Brain pericyte (primary cell): ENCODE results near the gene ANKRD13D.

Experiments
- DNase-seq: peaks from one replicate; pipeline ENCODE4 v3.0.0-alpha.2; 2012; ENCODE audit warnings: low read depth, low spot score

Gene ANKRD13D

GRCh38 chr11:67285541-67286498 lies 3.3 kb upstream of the ANKRD13D start:
- no peak for DNase-seq

DNA sequence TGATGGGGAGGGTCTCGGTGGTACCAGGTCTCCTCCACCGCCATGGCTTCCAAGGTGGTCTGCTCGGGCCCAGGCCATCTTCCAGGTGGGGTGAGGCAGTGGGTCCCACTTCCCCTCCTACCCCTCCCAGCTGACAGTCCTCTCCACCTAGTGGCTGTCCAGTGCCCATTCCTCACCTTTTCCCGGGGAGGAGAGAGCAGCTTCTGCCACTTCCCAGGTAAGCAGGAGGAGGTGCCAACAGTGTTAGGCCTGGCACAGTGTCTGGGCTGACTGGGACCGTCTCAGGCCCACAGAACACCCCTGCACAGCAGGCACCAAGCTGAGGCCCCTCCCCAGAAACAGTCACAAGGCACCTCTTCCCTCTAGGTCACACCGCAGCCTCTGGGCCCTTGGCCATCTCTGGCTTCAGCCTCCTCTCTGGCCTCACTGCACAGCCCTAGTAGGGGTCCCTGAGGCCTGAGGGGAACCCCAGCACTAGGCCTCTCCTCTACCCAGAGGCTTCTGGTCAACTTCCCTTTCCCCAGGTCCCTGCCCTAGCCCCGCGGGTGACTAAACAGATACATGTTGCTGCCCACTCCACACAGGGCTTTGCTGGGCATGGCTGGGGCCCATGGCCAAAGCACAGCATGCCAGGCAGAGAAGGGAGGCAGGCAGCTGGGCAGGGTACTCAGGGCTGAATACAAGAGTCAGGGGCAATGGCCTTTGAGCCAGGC lies 2.3 kb upstream of the ANKRD13D start:
- DNase-seq, result no peak

DNA sequence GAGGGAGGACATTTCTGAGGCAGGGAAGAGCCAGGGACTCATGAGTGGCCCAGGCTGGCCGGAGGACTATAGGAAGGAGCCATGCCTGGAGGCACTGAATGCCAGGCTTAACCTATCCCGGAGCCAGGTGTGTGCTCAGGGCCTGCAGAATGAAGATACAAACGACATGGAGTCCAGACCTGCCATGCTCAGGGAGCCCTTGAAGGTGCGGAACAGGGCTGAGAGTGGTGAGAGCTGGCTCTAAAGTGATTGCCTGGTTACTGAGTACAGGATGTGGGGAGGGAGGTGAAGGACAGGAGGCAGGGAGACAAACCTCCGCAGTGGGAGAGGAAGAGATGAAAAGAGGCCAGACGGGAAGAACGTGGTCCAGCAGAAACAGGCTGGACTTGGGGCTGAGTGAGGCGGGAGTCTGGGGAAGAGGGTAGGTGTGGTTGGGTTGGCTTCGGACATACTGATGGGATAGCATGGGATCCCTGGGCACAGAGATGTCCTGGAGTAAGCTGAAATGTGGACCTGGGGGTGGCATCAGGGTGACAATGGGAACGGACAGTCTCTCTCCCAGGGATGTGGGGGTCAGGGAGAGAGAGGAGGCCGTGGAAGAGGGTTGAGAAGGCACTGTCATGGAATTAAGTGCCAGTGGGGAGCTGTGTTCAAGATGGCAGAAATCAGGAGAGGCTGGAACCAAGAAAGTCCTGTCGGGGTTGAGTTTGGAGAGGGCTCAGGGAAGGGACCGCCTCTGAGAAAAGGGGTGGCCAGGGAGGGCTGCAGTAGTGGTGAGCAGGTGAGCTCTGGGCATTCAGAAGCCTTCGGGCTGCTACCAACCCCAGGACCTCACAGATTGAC lies 1.5 kb upstream of the ANKRD13D start:
- DNase-seq, result no peak

GRCh38 chr11:67288198-67288451 lies 978 bp upstream of the ANKRD13D start:
- no peak for DNase-seq

GRCh38 chr11:67288452-67289225 lies 464 bp upstream of the ANKRD13D start:
- peak; percentile 58 for DNase-seq

DNA sequence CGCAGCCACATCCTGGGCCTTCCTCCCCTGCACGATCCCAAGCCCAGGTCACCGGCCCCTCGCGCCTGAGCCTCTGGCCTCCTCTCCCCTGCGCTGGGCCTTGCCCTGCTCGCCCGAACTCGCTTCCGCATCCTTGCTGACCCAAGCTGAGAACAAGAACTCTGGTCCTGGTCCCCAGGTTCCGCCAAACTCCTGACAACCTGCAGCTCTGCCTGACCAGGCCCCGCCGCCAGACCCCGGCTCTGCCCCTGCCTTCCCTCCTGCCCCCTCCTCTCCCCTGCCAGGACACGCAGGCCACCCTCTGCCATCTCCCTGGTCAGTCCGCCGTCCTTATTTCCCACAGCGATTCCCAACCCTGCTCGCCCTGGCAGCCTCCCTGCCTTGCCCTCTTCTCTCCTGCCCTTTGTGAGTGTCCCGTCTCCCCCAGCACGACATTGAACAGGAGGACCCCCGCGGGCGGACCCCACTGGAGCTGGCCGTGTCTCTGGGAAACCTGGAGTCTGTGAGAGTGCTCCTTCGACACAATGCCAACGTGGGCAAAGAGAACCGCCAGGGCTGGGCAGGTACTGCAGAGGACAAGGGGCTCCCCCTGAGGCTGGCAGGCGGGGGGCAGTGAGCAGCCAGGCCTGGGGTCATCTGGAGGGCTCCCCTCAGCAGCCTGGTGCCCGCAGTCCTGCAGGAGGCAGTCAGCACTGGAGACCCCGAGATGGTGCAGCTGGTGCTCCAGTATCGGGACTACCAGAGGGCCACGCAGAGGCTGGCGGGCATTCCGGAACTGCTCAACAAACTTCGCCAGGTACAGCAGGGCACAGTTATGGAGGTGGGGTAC lies 762 bp downstream of the ANKRD13D start:
- no peak for DNase-seq

DNA sequence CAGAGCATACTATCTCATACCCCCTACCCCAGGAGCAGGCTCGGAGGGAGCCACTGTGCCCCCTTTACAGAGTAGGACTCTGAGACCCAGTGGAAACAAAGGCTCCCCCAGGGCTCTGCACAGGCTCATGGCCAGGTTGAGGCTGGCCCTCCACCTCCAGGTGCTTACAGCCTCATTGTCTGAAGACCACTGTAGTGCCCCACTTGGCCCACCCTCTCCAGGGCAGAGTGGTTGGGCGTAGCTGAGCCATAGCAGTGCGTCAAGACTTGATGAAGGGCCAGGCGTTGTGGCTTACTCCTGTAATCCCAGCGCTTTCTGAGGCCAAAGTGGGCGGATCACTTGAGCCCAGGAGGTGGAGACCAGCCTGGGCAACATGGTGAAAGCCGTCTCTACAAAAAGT lies 1.7 kb downstream of the ANKRD13D start:
- no peak for DNase-seq

DNA sequence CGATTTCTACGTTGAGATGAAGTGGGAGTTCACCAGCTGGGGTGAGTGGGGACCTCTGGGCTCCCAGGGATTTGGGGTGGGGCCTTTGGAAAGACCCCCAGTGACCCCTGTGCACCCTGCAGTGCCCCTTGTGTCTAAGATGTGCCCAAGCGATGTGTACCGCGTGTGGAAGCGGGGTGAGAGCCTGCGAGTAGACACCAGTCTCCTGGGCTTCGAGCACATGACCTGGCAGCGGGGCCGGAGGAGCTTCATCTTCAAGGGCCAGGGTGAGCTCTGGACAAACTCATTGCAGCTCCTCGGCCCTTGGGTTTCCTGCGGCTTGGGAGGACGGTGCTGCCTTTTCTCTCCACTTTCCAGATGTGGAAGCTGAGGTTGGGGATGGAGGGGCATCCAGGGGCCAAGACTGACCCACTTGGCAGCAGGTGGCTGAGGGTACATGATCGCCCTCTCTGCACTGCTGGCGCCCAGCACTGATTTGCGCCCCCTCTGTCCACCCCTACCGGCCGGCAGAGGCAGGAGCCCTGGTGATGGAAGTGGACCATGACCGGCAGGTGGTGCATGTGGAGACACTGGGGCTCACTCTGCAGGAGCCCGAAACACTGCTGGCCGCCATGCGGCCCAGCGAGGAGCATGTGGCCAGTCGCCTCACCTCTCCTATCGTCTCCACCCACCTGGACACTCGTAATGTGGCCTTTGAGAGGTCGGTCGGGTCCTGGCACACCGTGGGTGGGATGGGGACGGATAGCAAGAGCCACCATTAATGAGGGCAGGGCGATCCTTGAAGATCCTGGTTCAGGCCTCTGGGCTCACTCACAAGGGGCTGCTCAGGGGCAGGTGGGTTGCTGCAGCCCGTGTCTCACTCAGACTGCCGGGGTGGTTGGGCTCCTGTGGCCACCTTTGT lies 2.6 kb downstream of the ANKRD13D start:
- no peak for DNase-seq

- DNase-seq, result no peak
Measured at GRCh38 chr11:67292671-67293070, 3.6 kb downstream of the ANKRD13D start.

GRCh38 chr11:67293090-67293489 lies 4.0 kb downstream of the ANKRD13D start:
- DNase-seq, result no peak

DNA sequence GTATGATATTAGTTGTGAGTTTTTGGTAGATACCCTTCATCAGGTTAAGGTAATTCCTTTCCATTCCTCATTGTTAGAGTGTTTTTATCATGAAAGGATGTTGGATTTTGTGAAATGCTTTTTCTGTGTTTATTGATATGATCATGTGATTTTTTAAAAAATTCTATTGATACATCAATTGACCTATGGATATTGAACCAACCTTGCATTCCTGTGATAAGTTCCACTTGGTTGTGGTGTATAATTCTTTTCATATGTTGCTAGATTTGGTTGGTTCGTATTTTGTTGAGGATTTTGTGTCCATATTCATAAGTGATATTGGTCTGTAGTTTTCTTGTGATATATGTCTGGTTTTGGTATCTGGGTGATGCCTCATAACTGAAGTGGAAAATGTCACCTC lies 6.7 kb downstream of the ANKRD13D start:
- DNase-seq, result no peak

GRCh38 chr11:67298786-67299185 lies 9.7 kb downstream of the ANKRD13D start:
- no peak for DNase-seq

DNA sequence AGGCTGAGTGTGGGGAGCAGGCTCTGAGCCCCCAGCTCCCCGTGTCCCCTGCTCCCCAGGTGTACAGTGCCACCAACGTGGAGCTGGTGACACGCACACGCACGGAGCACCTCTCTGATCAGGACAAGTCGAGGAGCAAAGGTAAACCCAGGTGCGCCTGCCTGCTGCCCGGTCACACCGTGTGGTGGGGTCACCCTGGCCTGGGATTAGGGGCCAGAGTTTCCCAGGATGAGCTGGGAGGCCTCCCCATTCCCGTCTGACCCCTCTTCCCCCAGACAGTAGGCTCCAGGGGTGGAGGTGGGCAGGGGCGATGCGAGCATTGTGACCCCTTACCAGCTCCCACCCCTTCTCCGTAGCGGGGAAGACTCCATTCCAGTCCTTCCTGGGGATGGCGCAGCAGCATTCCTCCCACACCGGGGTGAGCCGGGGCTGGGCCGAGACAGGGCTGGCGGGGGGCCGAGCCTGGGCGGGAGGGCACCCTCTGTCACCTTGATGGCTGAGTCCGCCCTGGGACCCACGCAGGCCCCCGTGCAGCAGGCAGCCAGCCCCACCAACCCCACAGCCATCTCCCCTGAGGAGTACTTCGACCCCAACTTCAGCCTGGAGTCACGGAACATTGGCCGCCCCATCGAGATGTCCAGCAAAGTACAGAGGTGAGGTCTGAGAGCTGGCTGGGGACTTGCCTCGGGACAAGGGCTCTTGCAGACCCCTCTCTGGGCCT lies 10.5 kb downstream of the ANKRD13D start:
- DNase-seq, result no peak

DNA sequence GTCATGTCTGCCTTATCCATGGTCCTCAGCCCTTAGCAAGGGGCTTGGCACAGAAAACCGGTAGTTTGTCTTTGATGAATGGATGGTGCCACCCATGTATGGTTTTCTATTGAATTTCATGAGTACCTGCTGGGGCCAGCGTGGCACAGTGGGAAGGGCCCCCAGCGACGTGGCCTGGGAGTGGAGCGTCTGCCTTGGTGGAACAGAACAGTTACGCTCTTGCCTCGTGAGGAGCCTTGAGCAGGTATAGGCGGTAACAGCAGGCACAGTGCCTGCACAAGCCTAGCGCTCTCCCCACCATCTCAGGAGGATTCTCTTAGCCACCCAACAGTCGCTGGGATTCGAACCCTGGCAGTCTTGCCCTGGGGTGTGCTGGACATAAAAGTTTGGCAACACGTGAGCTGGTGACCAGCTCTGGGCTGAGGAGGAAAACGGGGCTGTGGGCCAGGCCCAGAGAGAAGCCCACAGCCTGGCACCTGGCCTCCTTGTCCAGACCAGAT lies 11.2 kb downstream of the ANKRD13D start:
- DNase-seq, result no peak

DNA sequence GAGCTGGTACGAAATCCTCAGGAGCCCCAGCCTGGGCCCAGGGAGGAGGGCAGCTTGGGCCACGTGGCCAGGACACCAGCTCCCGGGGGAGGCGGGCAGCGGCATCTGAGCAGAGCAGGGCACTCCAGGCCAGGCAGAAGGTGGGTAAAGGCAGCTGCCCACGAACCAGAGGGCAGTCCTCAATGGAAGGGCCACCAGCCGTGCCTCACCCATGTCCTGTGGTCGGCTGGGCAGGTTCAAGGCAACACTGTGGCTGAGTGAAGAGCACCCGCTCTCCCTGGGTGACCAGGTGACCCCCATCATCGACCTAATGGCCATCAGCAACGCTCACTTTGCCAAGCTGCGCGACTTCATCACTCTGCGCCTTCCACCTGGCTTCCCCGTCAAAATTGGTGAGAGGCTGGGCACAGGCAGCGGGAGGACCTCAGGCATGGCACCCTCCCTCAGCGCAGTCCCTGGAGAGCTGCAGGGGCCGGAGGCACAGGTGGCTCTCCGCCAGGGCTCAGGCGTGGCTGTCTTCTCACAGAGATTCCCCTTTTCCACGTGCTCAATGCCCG lies 11.7 kb downstream of the ANKRD13D start:
- DNase-seq, result no peak

DNA sequence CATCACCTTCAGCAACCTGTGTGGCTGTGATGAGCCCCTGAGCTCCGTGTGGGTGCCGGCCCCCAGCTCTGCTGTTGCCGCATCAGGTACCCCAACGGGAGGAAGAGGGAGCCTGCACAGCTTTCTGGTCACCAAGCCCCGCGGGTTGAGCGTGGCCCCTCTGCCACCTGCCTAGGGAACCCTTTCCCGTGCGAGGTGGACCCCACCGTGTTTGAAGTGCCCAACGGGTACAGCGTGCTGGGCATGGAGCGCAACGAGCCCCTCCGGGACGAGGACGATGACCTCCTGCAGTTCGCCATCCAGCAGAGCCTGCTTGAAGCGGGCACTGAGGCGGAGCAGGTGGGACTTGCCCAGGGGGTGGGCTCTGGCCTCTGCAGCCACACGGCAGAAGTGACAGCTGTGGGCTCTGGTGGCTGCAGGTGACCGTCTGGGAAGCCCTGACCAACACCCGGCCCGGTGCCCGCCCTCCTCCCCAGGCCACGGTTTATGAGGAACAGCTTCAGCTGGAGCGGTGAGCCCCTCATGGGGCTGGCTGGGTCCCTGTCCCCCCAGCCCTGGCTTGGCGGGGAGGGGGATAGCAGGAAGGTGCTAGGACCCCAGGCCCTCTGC lies 12.3 kb downstream of the ANKRD13D start:
- DNase-seq, result no peak

DNA sequence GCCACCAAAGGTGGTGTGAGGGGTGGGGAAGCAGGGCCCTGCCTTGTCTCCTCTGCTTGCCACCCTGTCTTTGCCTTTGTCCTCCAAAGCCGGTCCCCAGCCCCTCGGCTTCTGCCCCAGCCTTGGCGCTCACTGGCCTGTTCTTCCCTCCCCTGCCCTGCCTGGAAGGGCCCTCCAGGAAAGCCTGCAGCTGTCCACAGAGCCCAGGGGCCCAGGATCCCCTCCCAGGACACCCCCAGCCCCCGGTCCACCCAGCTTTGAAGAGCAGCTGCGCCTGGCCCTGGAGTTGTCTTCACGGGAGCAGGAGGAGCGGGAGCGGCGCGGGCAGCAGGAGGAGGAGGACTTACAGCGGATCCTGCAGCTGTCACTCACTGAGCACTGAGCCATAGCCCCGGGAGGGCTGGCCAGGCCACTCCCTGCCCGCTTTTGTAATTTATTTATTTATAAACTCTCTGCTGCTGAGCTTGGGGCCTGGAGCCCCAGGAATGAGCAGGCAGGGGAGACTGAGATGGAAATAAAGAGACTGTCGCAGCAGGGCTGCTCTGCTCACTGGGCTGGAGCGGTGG lies 12.9 kb downstream of the ANKRD13D start:
- DNase-seq, result peak; percentile 59
